ENCODE data around the gene CYBA. TPM values are rescaled to one million over a fixed set of nuclear protein-coding genes. Genes with fewer than 3 reads are reported as not detected.

CYBA gene
- total RNA-seq, 3 donors from 2014 or later, result 138 to 194 (median 180) TPM

DNA sequence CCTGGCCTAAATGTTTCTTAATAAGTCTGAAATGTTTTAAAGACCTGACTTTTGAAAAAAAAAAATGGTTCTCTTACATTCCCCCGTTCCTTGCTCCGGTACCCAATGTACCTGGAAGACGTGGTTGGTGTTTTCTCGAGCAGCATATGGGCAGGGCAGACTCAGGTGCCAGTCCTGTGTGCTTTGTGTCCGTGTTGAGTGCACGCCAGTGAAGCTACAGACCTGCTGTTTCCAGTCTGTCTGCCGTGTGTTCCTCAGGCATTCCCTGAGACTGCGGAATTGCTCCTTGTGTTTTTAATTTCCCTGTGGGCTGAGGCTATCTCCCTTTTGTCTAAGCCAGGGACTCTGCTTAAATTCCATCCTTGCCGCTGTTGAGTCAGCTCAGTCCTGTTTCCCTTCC lies 24.2 kb downstream of the CYBA start:
- no peak overlapping the region for H3K4me3 ChIP-seq
- no peaks in the 10 kb centered on the region for H3K4me1 ChIP-seq
- TF ChIP-seq POLR2A (IDR thresholded peaks at IDR 0.05), result no peak
- TF ChIP-seq POLR2AphosphoS5 (IDR thresholded peaks at IDR 0.05), result no peak
- TF ChIP-seq, protein P1, sequence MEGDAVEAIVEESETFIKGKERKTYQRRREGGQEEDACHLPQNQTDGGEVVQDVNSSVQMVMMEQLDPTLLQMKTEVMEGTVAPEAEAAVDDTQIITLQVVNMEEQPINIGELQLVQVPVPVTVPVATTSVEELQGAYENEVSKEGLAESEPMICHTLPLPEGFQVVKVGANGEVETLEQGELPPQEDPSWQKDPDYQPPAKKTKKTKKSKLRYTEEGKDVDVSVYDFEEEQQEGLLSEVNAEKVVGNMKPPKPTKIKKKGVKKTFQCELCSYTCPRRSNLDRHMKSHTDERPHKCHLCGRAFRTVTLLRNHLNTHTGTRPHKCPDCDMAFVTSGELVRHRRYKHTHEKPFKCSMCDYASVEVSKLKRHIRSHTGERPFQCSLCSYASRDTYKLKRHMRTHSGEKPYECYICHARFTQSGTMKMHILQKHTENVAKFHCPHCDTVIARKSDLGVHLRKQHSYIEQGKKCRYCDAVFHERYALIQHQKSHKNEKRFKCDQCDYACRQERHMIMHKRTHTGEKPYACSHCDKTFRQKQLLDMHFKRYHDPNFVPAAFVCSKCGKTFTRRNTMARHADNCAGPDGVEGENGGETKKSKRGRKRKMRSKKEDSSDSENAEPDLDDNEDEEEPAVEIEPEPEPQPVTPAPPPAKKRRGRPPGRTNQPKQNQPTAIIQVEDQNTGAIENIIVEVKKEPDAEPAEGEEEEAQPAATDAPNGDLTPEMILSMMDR (IDR thresholded peaks at IDR 0.05), result no peak
- intact Hi-C loops (cut with DNase I; ENCODE audit: low total_unique reads), result no loop called here
- H3K27ac ChIP-seq, result no peak overlapping the region
- H3K36me3 ChIP-seq, result peaks cover 8% of the 10 kb centered on the region
- no peaks in the 10 kb centered on the region for H3K27me3 ChIP-seq
- DNase-seq (ENCODE audit: low spot score in 2 of 2), result no peak
- no peaks in the 10 kb centered on the region for H3K9me3 ChIP-seq

DNA sequence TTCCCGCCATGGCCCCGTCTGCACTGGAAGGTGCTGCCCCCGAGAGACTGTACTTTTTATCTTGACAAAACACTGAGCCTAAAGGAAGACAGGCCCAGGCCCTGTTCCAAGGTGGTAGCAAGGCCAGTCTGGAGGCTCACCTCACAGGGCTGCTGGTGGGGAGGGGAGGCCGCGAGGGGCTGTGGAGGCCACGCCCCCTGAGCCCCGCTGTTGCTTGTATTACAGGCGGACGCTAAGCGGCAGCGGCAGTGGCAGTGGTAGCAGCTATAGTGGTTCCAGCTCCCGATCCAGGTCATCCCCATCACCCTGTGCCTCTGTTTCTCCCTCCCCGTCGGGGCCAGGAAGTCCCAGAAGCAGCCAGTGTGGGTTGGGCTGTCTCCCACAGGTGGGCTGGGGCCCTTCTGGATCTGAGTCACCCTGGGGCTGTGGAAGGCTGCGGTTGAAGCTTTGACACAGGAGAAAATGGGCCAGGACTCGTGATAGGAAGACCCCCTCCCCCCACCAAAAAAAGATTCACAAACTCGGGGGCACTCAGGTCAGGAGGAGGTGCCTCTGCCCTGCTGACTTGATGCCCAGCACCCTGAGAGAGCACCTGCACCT lies 25.8 kb downstream of the CYBA start:
- Histone ChIP-seq H3K36me3 (no peaks in the 10 kb centered on the region), H3K4me1 (no peaks in the 10 kb centered on the region)
- intact Hi-C loops (cut with DNase I; ENCODE audit: low total_unique reads), result no loop called here

DNA sequence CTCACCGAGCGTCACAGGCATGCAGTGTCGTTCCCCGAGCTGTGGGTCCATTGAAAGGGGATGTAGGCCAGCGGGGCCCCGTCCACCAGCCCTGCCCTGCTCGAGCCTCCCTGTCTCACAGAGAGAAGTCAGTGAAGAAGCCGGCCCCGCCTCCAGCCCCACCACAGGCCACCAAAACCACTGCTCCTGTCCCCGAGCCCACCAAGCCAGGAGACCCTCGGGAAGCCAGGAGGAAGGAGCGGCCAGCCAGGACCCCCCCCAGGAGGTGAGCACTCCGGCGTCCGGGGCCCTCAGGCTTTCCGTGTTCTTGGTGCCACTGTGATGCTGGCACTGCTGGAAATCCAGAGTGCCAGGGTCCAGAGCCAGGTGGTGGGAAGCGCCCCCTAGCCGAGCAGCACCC lies 26.4 kb downstream of the CYBA start:
- H3K4me1 ChIP-seq, result no peaks in the 10 kb centered on the region
- no peaks in the 10 kb centered on the region for H3K9me3 ChIP-seq
- H3K27me3 ChIP-seq, result no peaks in the 10 kb centered on the region
- intact Hi-C loops (cut with DNase I; ENCODE audit: low total_unique reads), result no loop called here
- TF ChIP-seq POLR2AphosphoS5 (IDR thresholded peaks at IDR 0.05) (no peak), POLR2A (IDR thresholded peaks at IDR 0.05) (no peak)
- TF ChIP-seq, protein P1 (IDR thresholded peaks at IDR 0.05), result no peak
- no peak overlapping the region for H3K27ac ChIP-seq
- no peaks in the 10 kb centered on the region for H3K36me3 ChIP-seq
- DNase-seq (ENCODE audit: low spot score in 2 of 2), result no peak
- H3K4me3 ChIP-seq, result no peak overlapping the region

More for the DNA sequence above, 25.8 kb downstream of the CYBA start:
- TF ChIP-seq POLR2AphosphoS5 (IDR thresholded peaks at IDR 0.05) (no peak), POLR2A (IDR thresholded peaks at IDR 0.05) (no peak)
- TF ChIP-seq, protein P1 (IDR thresholded peaks at IDR 0.05), result no peak
- Histone ChIP-seq H3K4me3 (no peak overlapping the region), H3K9me3 (no peaks in the 10 kb centered on the region), H3K27me3 (no peaks in the 10 kb centered on the region), H3K27ac (no peak overlapping the region)
- no peak for DNase-seq (ENCODE audit: low spot score in 2 of 2)

DNA sequence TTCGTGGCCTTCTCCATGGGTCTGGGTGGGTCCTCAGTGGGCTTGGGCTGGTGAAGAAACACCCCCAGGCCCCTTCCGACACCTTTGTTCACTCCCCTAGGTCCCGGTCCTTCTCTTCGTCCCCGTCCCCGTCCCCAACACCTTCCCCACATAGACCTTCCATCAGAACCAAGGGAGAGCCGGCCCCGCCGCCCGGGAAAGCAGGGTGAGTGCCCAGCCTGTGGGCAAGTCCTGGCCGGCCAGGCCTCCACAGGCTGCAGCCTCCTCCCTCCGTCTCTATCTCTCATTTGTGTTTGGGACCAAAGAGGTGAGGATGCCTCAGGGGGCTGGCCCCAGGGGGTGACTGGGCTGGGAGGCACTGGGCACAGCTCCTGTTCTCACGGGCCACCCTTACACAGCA lies 27.0 kb downstream of the CYBA start:
- TF ChIP-seq POLR2AphosphoS5 (IDR thresholded peaks at IDR 0.05) (no peak), POLR2A (IDR thresholded peaks at IDR 0.05) (no peak)
- TF ChIP-seq, protein P1 (IDR thresholded peaks at IDR 0.05), result no peak
- Histone ChIP-seq H3K36me3 (no peaks in the 10 kb centered on the region), H3K9me3 (no peaks in the 10 kb centered on the region), H3K4me1 (no peaks in the 10 kb centered on the region), H3K27me3 (no peaks in the 10 kb centered on the region), H3K4me3 (no peak overlapping the region), H3K27ac (no peak overlapping the region)
- intact Hi-C loops (cut with DNase I; ENCODE audit: low total_unique reads), result no loop called here
- no peak for DNase-seq (ENCODE audit: low spot score in 2 of 2)

DNA sequence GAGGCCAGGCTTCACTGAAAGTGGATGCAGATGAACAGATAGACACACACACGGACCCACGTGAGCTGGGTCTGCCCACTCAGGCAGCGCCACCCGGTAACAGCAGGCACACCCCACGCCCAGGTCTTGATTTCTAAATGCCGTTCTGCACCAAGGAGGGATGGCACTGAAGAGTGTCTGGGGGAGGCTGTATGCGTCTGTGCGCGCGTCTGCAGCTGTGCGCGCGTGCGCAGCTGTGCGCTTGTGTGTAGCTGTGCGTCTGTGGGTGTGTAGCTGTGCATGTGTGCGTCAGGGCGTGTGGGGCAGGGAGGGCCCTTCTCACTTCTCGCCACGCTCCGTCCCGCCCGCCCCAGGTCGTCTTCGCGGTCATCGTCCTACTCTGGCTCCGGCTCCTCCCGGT lies 28.0 kb downstream of the CYBA start:
- TF ChIP-seq, protein P1 (IDR thresholded peaks at IDR 0.05), result no peak
- TF ChIP-seq POLR2A (IDR thresholded peaks at IDR 0.05), result no peak
- TF ChIP-seq POLR2AphosphoS5 (IDR thresholded peaks at IDR 0.05), result no peak
- Histone ChIP-seq H3K36me3 (no peaks in the 10 kb centered on the region), H3K9me3 (no peaks in the 10 kb centered on the region), H3K27me3 (no peaks in the 10 kb centered on the region), H3K27ac (no peak overlapping the region), H3K4me1 (no peaks in the 10 kb centered on the region), H3K4me3 (no peak overlapping the region)
- intact Hi-C loops (cut with DNase I; ENCODE audit: low total_unique reads), result no loop called here
- no peak for DNase-seq (ENCODE audit: low spot score in 2 of 2)

All from breast epithelium (tissue), 4 donors.